KG1 (cell line): ENCODE results near the gene NDUFS7.

ENCODE experiments used
- DNase-seq: peaks from one replicate; lab custom pipeline; 2025; lab: John Stamatoyannopoulos, UW

Gene NDUFS7

DNA sequence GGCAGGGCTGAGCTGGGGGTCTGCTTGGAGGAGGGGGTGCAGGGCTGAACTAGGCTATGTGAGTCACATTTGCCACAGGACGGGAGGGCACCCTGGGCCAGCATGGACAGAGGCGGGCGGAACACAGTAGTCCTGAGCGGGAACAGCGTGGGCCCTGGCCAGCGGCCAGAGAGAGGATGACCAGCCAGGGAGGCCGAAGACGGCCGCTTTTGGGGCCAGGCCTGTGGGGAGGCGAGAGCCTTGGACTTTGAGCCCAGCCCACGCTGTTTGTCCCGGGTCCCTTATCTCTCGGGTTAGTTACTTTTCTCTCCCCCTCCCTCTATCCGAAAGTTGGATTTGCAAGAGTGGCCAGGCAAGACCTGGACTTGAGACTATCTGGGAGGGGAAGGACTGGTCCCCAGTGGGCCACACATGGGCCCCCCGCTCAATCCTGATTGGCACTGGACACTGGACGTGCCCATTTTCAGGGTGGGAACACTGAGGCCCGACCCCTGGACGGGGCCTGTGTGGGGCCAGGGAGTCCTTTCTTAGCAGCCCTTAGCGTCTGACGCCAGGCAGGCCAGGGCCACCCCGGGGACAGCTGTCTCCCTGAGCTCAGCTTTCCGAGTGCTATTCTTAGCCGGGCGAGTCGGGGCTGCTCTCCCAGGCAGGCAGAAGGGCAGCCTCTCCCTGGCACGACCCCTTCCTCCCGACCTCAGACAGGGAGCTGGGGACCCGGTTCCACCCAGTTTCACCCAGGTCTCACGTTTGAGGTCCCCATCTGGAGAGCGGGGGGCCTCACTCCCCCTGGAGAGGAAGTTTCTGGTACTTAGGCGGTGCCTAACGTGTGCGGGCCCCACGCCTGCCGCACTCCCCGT is 16.8 kb downstream of the NDUFS7 start:
- no peak for DNase-seq

DNA sequence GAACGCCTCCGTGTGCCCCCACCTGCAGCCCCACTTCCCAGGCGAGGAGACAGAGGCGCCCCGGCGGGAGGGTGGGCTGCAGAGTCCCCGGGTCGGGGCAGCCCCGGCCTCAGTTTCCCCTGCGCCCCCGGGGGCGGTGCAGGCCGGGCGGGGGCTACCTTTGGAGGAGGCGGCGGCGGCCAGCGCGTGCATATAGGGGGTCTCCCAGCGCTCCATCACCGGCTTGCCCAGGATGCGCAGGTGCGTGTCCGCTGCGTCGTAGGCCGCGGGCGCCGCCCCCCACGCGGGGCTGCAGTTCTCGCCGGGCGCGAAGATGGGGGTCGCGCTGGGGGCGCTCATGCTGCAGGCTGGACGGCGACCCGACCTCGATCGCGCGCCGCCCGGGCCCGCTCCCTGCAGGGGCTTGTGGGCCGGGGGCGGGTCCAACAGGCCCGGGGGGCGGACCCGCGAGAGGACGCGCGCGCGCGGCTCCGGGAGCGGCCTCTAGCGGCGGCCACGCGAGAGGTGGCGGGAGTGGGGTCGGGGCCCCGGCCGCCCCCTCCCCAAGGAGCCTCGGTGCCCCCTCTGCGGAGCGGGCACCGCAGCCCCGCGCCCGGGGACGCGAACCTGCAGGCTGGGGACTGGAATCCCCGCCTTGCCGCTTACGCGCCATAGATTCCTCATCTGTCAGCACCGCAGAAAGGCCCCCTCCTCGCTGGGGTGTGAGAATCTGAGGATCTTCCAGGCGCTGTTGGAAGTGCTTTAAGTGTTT is 17.6 kb downstream of the NDUFS7 start, which contains the start of gene GAMT:
GAMT (minus strand) TSS at position 405 of the 751 bp plus-strand sequence; CDS start at position 339, 66 bp downstream.
- DNase-seq = peak; percentile 43

DNA sequence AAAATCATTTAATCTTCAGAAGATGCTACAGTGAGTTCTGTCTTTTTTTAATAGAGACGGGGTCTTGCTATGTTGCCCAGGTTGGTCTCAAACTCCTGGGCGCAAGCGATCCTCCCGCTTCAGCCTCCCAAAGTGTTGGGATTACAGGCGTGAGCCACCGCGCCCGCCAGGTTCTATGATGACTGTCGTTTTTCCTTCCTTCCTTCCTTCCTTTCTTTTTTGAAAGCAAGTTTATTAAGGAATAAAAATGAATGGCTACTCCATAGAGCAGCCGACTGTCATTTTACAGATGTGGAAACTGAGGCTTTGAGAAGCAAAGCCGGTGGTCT is 18.1 kb downstream of the NDUFS7 start:
- no peak for DNase-seq

DNA sequence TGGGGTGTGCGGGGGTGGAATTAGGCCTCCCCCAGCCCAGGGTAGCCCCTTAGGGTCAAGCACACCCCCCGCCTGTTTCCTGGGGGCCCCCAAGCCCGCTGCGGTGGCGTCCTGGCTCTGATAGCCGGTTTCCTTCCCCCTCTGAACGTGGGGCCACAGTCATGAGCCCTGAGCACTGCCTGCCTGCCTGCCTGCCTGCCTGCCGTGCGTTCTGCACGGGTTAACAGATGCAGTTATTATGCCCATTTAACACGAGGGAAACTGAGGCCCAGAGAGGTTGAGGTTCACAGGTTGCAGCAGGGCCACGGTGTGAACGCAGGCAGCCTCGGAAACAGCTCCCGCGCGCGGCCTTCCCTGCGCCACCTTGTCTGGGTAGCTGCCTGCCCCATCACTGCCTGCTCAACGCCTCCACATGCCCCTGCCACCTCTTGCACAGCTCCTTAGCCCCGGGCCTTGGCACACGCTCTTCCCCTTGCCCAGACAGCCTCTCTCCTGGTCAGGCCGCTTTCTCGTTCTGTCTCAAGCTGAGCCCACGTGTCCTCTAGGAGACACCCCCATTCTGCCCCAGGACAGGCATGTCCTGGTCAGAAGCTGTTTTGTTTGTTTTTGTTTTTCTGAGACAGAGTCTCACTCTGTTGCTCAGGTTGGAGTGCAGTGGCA is 18.8 kb downstream of the NDUFS7 start:
- DNase-seq = no peak

DNA sequence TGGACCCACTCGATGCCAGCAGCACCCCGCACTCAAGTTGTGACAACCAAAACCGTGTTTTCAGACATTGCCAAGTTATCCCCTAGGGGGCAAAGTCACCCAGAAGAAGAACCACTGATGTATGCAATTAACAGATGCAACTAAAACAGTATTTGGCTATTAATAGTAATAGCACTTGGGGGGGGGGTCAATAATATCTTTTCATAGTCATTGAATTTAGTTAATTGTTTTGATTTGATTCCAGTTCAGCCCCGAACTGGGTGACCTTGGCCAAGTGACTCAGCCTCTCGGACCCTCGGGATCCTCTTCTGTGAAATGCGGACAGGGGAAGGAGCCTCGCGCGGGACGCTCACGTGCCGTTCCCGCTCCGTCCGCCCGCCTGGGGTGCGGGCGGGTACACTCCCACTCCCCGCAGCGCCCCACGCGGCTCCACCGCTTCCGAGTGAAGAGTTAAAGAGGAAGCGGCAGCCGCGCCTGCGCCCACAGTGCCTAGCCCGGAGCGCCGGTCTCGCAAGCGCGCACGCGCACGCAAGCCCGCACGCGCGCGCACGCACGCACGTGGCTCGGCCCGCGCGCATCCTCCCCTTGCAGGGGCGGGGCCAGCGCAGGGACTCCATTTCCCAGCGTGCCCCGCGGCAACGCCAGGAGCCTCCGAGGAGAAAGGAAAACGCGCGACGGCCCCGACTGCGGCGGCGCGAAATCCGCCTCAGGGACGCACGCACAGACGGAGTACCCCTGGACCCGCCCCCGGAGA is 23.2 kb downstream of the NDUFS7 start:
- DNase-seq = peak; percentile 92

DNA sequence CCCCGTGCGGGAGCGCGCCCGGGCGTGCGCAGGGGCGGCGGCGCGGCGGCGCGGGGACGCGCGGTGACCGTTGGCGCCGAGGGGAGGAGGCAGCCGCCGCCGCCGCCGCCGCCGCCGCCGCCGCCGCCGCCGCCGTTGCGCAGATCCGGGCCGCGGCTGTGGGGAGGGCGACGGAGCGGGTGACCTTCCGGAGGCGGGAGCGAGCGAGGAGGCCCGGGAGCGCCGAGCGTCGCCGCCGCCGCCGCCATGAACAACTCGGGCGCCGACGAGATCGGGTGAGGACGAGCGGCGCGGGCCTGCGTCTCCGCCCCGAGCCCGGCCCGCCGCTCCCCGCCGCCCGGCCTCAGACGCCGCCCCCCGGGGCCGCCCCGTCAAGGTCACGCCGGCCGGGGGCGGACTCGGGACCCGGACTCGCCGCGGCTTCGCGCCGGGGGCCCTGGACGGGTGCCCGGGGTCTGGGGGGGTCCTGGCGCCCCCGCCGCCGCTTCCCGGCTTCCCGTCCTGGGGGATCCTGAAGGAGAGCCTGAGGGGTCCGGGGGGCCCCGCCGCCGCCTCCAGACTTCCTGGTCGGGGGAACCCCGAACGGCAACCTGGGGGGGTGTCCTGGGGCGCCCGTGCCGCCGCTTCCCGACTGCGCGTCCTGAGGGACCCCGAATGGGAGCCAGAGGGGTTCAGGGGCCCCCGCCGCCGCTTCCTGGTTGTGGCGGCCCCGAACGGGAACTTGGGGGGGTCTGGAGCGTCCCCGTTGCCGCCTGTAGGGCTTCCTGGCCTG is 24.0 kb downstream of the NDUFS7 start, which contains the start of gene DAZAP1:
DAZAP1 (plus strand) TSS at position 59 of the 772 bp plus-strand sequence; CDS start at position 247, 188 bp downstream.
- DNase-seq = no peak

DNA sequence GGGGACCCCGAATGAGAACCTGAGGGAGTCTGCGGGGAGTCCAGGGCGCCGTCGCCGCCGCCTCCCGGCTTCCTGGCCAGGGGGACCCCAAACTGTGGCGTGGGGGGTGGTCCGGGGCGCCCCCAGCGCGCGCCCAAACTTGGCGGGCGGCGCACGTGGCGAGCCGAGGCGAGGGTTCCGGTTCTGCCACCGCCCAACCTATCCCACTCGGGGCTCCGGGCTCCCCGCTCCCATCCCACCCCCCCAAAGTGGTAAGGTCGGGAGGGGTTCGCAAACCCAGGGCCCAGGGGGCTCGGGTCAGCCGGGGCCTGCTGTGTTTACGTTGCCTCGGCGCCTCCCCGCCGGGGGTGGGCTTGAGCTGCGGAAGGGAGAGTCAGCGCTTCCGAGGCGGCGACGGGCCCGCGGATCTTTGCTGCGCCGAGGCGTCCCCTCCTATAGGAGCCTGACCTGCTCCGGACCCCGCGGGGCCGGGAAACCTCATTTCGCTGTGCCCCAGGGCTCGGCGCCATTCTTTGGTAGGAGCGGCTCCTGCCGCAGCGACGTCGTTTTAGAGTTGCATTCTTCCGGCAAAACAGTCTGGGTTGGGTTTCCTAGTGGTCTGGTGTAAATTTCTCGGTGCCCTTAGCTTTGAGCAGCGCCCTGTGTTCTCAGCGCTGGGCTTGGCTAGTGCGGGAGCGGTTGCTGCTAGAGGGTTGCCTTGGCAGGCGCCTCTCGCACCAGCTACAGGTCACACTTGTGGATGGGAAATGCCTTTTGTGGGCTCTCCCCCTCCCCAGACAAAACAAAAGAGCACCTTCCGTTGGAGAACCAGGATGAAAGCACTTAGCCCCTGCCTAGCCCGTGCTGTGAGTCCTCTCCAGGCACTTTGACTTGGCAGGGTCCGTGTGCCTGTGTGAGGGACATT is 24.8 kb downstream of the NDUFS7 start:
- no peak for DNase-seq

DNA sequence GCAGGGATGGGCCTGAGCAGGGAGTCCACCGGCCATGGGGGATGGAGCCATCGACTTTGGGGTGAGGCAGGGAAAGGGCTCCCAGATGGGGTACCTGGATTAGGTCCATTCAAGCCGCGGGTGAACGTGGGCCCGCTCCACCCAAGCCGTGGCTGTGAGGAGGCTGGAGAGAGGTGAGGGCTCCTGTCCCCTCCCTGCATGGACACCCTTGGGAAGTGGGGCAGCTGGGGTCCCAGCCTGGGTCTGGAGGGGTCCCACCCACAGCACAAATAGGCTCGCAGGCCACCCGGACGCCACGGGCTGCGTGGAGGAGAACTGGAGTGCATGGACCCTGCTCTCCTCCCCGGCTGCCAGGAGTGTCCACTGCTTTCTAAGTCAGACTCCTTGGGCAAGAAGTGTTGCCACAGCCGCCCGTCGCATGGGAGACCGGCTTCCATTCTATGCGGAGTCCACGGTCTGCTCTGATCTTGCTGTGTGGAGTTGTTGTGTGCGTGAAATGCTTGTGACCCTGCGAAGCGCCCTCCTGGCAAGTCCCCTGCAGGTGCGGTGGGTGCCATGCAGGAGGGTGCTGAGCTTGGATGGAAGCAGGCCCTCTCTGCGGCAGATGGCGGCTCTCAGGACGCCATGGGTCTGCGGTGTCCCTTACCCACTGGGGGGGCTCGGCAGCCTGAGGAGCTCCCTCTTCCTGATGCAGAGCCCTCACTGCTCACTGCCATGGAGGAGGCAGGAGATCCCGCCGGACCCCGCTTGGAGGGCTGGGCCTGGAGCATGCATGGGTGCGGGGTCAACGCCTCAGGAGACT is 25.7 kb downstream of the NDUFS7 start:
- DNase-seq = no peak

DNA sequence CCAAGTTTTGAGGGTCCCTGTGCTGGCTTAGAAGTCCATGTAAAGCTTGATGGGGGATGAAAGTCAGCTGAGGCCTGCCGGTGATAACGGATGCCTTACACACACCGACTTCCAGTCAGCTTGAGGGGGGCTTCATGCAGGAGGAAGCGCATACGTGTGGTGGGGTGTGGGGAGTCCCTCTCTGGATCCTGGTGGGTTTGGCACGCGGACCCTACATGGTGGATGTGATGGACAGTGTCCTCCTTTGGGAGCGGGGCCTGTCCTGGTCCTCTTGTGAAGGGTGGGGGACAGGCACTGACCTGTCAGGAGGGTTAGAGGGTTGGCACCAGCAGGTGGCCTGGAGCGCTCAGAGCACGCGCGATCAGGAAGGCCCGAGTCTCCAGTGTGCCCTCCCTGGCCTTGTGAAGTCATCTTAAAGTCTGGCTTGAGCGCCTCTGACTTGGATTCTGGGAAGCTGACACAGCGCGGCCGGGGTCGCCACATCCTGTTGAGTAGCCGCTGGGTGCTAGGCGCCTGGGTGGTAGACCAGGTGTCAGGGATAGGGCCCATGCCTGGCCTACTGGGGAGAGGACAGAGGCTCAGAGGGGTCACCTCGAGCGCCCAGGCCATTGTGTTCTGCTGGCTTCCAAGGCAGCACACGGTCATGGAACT is 26.6 kb downstream of the NDUFS7 start:
- no peak for DNase-seq

DNA sequence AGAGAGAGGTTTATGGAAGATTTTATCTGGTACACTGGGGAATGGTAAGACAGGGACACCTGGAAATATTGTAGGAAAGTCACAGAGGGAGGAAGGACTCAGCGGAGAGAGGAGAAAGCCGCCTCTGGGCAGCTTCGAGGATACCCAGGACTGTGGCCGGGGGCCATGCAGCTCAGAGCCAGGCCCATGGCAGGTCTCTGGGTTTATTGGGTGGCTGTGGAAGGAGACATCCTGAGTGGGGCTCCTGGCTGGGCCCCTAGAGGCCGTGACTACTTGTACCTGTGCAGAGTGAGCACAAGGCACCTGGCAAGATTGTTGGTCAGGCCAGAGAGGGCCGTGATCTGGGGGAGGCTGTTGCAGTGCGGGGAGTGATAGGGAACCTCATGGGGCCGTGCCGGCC is 27.1 kb downstream of the NDUFS7 start:
- DNase-seq = no peak

DNA sequence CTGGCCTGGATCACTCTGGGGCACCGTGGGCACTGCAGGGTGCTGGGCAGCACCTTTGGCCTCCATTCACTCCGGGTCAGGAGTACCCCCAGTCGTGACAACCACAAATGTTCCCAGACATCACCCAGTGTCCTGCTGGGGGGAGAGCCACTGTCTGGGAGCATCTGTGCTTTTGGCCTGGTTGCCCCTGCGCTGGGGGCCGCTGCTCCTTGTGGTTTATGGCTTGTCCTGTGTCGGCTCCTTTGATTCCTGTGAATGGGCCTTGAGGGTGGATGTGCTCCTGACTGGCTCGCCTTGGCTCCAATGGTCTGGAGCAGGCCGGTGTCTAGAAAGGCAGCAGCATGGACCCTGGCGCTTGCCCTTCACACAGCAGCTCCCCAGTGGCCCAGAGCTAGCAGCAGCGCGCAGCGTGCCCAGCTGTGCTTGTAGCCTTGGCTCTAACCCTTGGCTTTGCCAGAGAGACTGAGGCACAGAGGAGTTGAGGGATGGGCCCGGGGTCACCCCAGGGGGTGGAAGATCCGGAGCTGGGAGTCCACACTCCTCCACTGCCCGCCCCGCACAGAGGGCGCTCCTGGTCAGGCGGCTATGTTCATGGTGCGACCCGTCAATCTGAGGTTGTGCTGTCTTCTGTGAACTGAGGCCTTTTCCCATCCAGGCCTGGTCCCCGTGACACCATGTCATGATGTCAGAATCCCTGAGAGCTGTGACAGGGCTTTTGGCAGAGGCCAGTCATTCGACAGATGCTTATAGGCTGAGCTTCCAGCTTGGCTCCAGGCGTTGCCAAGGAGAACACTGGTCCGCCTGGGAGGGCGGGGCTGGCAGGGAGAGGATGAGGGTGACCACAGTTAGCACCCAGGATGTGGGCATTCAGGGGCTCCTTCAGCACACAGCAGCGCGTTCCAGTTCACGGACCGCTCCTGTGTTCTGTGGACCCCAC is 27.8 kb downstream of the NDUFS7 start:
- DNase-seq = no peak

DNA sequence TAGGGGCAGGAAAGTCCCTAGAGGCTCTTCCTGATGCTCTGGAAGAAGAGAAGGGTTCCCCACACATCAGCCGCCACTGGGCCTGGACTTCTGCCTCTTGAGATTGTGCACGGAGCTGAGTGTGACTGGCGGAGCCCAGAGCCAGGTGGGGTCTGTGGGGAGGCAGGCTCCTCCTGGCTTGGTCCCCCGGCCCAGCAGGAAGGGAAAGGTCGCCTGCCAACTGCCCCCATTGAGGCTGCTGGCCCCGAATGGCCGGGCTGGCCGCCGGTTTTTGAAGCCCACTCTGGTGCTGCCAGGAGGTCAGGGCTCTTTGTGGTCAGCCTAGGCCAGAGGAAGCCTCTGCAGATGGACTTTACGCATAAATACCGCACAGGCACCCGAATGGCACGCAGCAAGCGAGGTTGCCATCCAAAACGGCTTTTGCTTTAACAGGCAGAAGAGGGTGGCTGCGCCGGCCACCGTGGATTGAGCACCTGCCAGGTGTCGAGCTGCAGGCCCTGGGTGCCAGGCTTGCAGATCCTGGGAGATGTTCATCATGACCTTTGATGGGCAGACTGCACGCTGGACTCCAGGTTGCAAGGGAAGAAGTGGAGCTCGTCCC is 28.7 kb downstream of the NDUFS7 start:
- no peak for DNase-seq

DNA sequence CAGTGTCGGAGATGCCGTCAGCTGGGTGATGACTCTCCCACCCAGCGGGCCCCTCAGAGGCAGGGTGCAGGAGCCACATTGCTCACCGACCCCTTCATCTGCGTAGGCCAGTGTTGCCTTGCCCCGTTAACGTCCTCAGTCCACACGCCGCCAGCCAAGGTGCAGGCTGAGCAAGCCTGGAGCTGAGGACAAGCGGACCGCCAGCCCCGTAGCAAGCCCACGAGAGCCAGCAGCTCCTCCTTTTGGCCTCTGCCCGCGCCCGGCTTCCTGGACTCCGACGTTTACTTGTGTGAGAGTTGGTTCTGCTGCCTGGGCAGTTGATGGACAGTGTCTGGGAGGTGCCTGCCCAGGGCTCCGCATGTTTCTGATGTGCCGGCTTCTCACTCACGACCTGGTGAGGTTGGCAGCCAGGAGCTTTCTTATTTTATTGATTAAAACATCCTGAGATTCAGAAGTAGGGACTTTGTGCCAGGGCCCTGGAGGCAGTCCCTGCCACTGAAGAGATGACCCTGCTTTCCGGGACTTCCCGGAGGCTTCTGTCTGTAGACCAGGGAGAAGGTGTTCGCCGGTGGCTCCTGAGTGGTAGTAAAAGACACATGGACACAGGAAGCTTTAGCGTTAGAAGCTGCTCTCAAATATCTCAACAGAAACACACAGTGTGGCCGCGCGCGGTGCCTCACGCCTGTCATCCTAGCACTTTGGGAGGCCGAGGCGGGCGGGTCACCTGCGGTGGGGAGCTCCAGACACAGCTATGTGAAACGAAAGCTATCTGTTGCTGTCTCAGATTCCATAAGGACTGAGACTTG is 29.5 kb downstream of the NDUFS7 start:
- no peak for DNase-seq

DNA sequence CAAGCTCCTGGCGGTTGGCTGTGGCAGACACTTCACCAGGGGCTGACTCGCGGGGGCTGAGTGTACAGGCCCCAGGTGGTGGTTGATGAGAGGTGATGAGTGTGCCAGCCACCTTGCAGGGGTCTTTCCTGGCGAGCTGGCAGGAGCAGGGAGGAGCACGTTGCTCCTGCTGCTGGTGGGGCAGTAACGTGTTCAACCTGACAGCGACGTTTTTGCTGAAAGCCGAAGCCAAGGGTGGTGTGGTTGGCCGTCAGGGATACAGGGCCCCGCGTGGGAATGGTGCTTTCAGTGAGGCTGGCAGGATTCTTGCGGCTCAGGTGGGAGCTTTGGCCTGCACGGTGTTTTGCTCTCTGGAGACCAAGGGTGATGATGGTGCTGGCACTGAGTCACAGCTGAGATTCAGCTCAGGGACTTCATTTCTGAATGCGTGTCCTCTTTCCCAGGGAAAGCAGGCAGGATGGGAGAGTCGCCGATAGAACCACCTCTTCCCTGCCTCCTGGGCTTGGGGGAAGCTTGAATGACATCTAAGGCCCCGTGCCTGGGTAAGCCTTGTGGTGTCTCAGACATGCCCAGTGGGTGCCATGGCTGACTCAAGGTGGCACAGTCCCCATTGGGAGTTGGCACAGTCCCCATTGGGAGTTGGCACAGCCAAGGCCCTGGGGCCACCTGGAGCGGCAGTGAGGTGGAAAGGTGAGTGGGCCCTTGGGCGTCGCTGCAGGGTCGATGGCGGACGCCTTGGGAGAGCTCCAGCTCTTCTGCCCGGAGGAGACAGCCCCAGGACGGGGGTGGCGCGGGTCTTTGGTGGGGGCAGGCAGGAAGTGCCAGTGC is 32.5 kb downstream of the NDUFS7 start:
- DNase-seq = no peak

DNA sequence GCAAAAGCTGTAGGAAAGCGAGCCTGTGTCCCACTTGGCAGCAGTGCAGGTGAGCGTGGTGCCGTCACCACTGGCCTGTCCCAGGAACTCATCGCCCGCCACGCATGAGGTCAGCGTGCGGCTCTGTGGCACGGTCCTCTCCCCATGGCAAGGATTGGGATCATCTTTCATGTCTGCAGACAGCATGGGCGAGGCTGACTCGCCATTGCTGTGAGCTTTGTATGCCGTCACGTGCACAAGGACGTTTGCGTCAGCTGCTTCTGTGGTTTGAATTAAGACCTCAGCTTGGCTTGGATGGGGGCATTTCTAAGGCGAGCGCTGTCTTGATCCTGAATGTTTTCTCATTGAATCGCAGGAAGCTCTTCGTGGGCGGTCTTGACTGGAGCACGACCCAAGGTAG is 33.4 kb downstream of the NDUFS7 start:
- no peak for DNase-seq
